Astrocyte (in vitro differentiated cells and primary cell): ENCODE data around the gene FHL2. TPM values are rescaled to one million over a fixed set of nuclear protein-coding genes. Genes with fewer than 3 reads are reported as not detected.

Experiments used
- DNase-seq: peaks from one replicate; pipeline ENCODE4 v3.0.0-alpha.2; 2010; ENCODE audit warnings: low read depth
- FAIRE-seq: peaks from 2 replicates; lab custom pipeline; 2011; peaks lifted over from hg19 to GRCh38; lab: Jason Lieb, UNC
- H2AFZ ChIP-seq: 2 replicates; pipeline ENCODE4 v1.6.0; 2012; ENCODE audit warnings: low read depth, low read length, inconsistent platforms
- H3K27ac ChIP-seq: 2 replicates; pipeline ENCODE4 v1.5.1; 2011; ENCODE audit warnings: low read depth, low read length, inconsistent platforms
- H3K27me3 ChIP-seq: 2 replicates; pipeline ENCODE4 v1.6.0; 2011; ENCODE audit warnings: low read length, inconsistent platforms; ENCODE audit not compliant: insufficient read depth
- H3K36me3 ChIP-seq: 2 replicates; pipeline ENCODE4 v1.5.1; 2011; ENCODE audit warnings: low read length, inconsistent platforms; ENCODE audit not compliant: insufficient read depth
- H3K4me1 ChIP-seq: 2 replicates; pipeline ENCODE4 v1.5.1; 2011; ENCODE audit warnings: low read length, inconsistent platforms; ENCODE audit not compliant: insufficient read depth
- H3K4me2 ChIP-seq: 2 replicates; pipeline ENCODE4 v1.6.0; 2012; ENCODE audit warnings: low read length, inconsistent platforms
- H3K4me3 ChIP-seq: 2 replicates; pipeline ENCODE4 v1.5.1; 2011; ENCODE audit warnings: low read depth, mild to moderate bottlenecking, low read length, inconsistent platforms; ENCODE audit not compliant: insufficient read depth
- H3K79me2 ChIP-seq: 2 replicates; pipeline ENCODE4 v1.6.0; 2012; ENCODE audit warnings: mild to moderate bottlenecking, low read length, inconsistent platforms; ENCODE audit not compliant: insufficient read depth
- H3K9ac ChIP-seq: 2 replicates; pipeline ENCODE4 v1.6.0; 2012; ENCODE audit warnings: mild to moderate bottlenecking, low read length, inconsistent platforms
- H3K9me3 ChIP-seq: 2 replicates; pipeline ENCODE4 v1.5.1; 2012; ENCODE audit warnings: low read depth, mild to moderate bottlenecking, low read length, inconsistent platforms; ENCODE audit not compliant: insufficient read depth
- H4K20me1 ChIP-seq: 2 replicates; pipeline ENCODE4 v1.6.0; 2012; ENCODE audit warnings: low read length, inconsistent platforms; ENCODE audit not compliant: insufficient read depth
- H3K27ac Mint-ChIP-seq: one replicate; pipeline ENCODE4 v1.8.0; 2021; ENCODE audit warnings: mild to moderate bottlenecking, mixed read lengths; ENCODE audit not compliant: unreplicated experiment
- H3K27me3 Mint-ChIP-seq: one replicate; pipeline ENCODE4 v1.8.0; 2021; ENCODE audit warnings: low read depth, mixed read lengths; ENCODE audit not compliant: unreplicated experiment
- H3K36me3 Mint-ChIP-seq: one replicate; pipeline ENCODE4 v1.8.0; 2021; ENCODE audit warnings: low read depth, mixed read lengths; ENCODE audit not compliant: unreplicated experiment
- H3K4me1 Mint-ChIP-seq: one replicate; pipeline ENCODE4 v1.8.0; 2021; ENCODE audit warnings: low read depth, mixed read lengths; ENCODE audit not compliant: unreplicated experiment
- H3K4me3 Mint-ChIP-seq: one replicate; pipeline ENCODE4 v1.8.0; 2021; ENCODE audit warnings: mild to moderate bottlenecking, moderate library complexity, mixed read lengths; ENCODE audit not compliant: unreplicated experiment
- H3K9me3 Mint-ChIP-seq: one replicate; pipeline ENCODE4 v1.8.0; 2021; ENCODE audit warnings: mild to moderate bottlenecking, mixed read lengths; ENCODE audit not compliant: unreplicated experiment
- CTCF ChIP-seq: IDR thresholded peaks from 2 replicates; pipeline ENCODE4 v1.5.1; 2011; ENCODE audit warnings: low read depth, mild to moderate bottlenecking, inconsistent platforms, low read length, moderate library complexity; ENCODE audit not compliant: insufficient read depth
- EZH2 ChIP-seq: IDR thresholded peaks from 2 replicates; pipeline ENCODE4 v1.6.1; 2012; ENCODE audit warnings: mild to moderate bottlenecking, low read length, inconsistent platforms; ENCODE audit not compliant: insufficient read depth
- total RNA-seq: library from RNA; stranded (reverse); gene quantifications from 2 replicates; pipeline ENCODE4 v1.2.1, GENCODE V29; 2021

FHL2 gene
- total RNA-seq, 1 donor from 2014 or later: 104 TPM

- H3K36me3 Mint-ChIP-seq: no peaks in the 10 kb centered on the region
- Histone ChIP-seq H4K20me1 (peaks cover 14% of the 10 kb centered on the region), H3K79me2 (peaks cover 70% of the 10 kb centered on the region), H3K4me3 (peak overlapping the region; percentile 6), H3K4me2 (peak overlapping the region; percentile 69), H3K27ac (peak overlapping the region; percentile 82), H3K9ac (peak overlapping the region; percentile 52), H3K9me3 (no peaks in the 10 kb centered on the region), H3K4me1 (peaks cover 30% of the 10 kb centered on the region), H3K27me3 (no peaks in the 10 kb centered on the region), H2AFZ (peak overlapping the region; percentile 28), H3K36me3 (no peaks in the 10 kb centered on the region)
- peak overlapping the region; percentile 99 for H3K27ac Mint-ChIP-seq
- H3K9me3 Mint-ChIP-seq: no peaks in the 10 kb centered on the region
- FAIRE-seq (no peak), DNase-seq (peak; percentile 91)
- peak overlapping the region; percentile 76 for H3K4me3 Mint-ChIP-seq
- TF ChIP-seq CTCF (no peak), EZH2 (no peak)
- peaks cover 66% of the 10 kb centered on the region for H3K4me1 Mint-ChIP-seq
- no peaks in the 10 kb centered on the region for H3K27me3 Mint-ChIP-seq
These were observed 74.1 kb downstream of the FHL2 start for GRCh38 chr2:105324732-105325131.

- Histone ChIP-seq H3K36me3 (no peaks in the 10 kb centered on the region), H3K27ac (peak overlapping the region; percentile 82), H2AFZ (no peak overlapping the region), H3K27me3 (no peaks in the 10 kb centered on the region), H3K4me1 (peaks cover 30% of the 10 kb centered on the region), H4K20me1 (peaks cover 14% of the 10 kb centered on the region), H3K4me3 (no peak overlapping the region), H3K9ac (peak overlapping the region; percentile 52), H3K9me3 (no peaks in the 10 kb centered on the region), H3K4me2 (peak overlapping the region; percentile 69), H3K79me2 (peaks cover 69% of the 10 kb centered on the region)
- Mint-ChIP-seq H3K4me1 (peaks cover 66% of the 10 kb centered on the region), H3K9me3 (no peaks in the 10 kb centered on the region), H3K36me3 (no peaks in the 10 kb centered on the region), H3K4me3 (no peak overlapping the region), H3K27me3 (no peaks in the 10 kb centered on the region), H3K27ac (peak overlapping the region; percentile 99)
- DNase-seq (no peak), FAIRE-seq (no peak)
- TF ChIP-seq CTCF (no peak), EZH2 (no peak)
These were observed 74.8 kb downstream of the FHL2 start for GRCh38 chr2:105324101-105324500.

GRCh38 chr2:105323111-105323510, 75.7 kb downstream of the FHL2 start:
- Histone ChIP-seq H3K9me3 (no peaks in the 10 kb centered on the region), H3K27ac (no peak overlapping the region), H2AFZ (no peak overlapping the region), H3K4me2 (no peak overlapping the region), H3K4me1 (peaks cover 22% of the 10 kb centered on the region), H3K4me3 (no peak overlapping the region), H3K27me3 (no peaks in the 10 kb centered on the region), H3K79me2 (peaks cover 68% of the 10 kb centered on the region), H3K9ac (no peak overlapping the region), H3K36me3 (no peaks in the 10 kb centered on the region), H4K20me1 (peaks cover 10% of the 10 kb centered on the region)
- H3K27ac Mint-ChIP-seq: peak overlapping the region; percentile 84
- H3K9me3 Mint-ChIP-seq: no peaks in the 10 kb centered on the region
- H3K27me3 Mint-ChIP-seq: no peaks in the 10 kb centered on the region
- no peaks in the 10 kb centered on the region for H3K36me3 Mint-ChIP-seq
- FAIRE-seq: no peak
- peaks cover 66% of the 10 kb centered on the region for H3K4me1 Mint-ChIP-seq
- TF ChIP-seq CTCF: no peak
- no peak for TF ChIP-seq EZH2
- H3K4me3 Mint-ChIP-seq: peak overlapping the region; percentile 29
- no peak for DNase-seq
